Neuronal stem cell (in vitro differentiated cells): ENCODE results near the gene METRNL.

ENCODE experiments used
- DNase-seq: peaks from one replicate; pipeline ENCODE4 v3.0.0-alpha.2; 2013; ENCODE audit warnings: low spot score
- H2AFZ ChIP-seq: one replicate; pipeline ENCODE4 v1.6.1; 2013; ENCODE audit warnings: mild to moderate bottlenecking, low read length, inconsistent platforms
- H2AK5ac ChIP-seq: 2 replicates; pipeline ENCODE4 v1.6.1; 2013; ENCODE audit warnings: low read depth, mild to moderate bottlenecking, inconsistent platforms, low read length, moderate library complexity, mixed read lengths
- H2BK120ac ChIP-seq: 2 replicates; pipeline ENCODE4 v1.6.1; 2013; ENCODE audit warnings: low read depth, mild to moderate bottlenecking, inconsistent platforms, low read length, moderate library complexity, mixed read lengths
- H2BK12ac ChIP-seq: one replicate; pipeline ENCODE4 v1.6.1; 2013; ENCODE audit warnings: low read length, inconsistent platforms
- H2BK15ac ChIP-seq: 2 replicates; pipeline ENCODE4 v1.6.1; 2013; ENCODE audit warnings: mild to moderate bottlenecking, low read length, inconsistent platforms, mixed read lengths
- H2BK5ac ChIP-seq: one replicate; pipeline ENCODE4 v1.6.1; 2013; ENCODE audit warnings: inconsistent platforms, mild to moderate bottlenecking, low read length, moderate library complexity
- H3K14ac ChIP-seq: one replicate; pipeline ENCODE4 v1.6.1; 2013; ENCODE audit warnings: low read length, inconsistent platforms
- H3K18ac ChIP-seq: 2 replicates; pipeline ENCODE4 v1.6.1; 2013; ENCODE audit warnings: low read length, inconsistent platforms
- H3K23ac ChIP-seq: 2 replicates; pipeline ENCODE4 v1.6.1; 2013; ENCODE audit warnings: low read depth, mild to moderate bottlenecking, mixed read lengths, low read length, inconsistent platforms; ENCODE audit not compliant: poor library complexity
- H3K27ac ChIP-seq: replicated peaks from 3 replicates; pipeline ENCODE4 v1.5.1; 2013; ENCODE audit warnings: low read length, inconsistent platforms
- H3K27me3 ChIP-seq, 3 experiments: 2 replicates each; pipeline ENCODE4 v1.6.1; 2013; ENCODE audit warnings: low read length in 3 of 3, mild to moderate bottlenecking in 2 of 3, inconsistent platforms in 1 of 3, low read depth in 1 of 3, mixed read lengths in 1 of 3, moderate library complexity in 1 of 3; ENCODE audit not compliant: control insufficient read depth in 3 of 3, insufficient read depth in 3 of 3
- H3K36me3 ChIP-seq, 2 donors: replicated peaks in 1 of 2; 2 replicates each; pipeline ENCODE4 v1.6.1; 2013; ENCODE audit warnings: low read length in 2 of 2; ENCODE audit not compliant: control insufficient read depth in 2 of 2, insufficient read depth in 2 of 2
- H3K4ac ChIP-seq: 2 replicates; pipeline ENCODE4 v1.6.1; 2013; ENCODE audit warnings: inconsistent platforms, mild to moderate bottlenecking, low read length, moderate library complexity
- H3K4me1 ChIP-seq, 2 donors: 1 replicate in 1 of 2; 2 replicates in 1 of 2; pipeline ENCODE4 v1.6.1; 2013; ENCODE audit warnings: low read length in 2 of 2, low read depth in 1 of 2; ENCODE audit not compliant: control insufficient read depth in 2 of 2, insufficient read depth in 1 of 2
- H3K4me2 ChIP-seq: one replicate; pipeline ENCODE4 v1.6.1; 2013; ENCODE audit warnings: mild to moderate bottlenecking, low read length, inconsistent platforms; ENCODE audit not compliant: insufficient read depth, poor library complexity, severe bottlenecking
- H3K4me3 ChIP-seq, 2 donors: 2 replicates each; pipeline ENCODE4 v1.5.1; 2013; ENCODE audit warnings: low read length in 2 of 2, mild to moderate bottlenecking in 2 of 2, inconsistent platforms in 1 of 2, moderate library complexity in 1 of 2
- H3K79me1 ChIP-seq: one replicate; pipeline ENCODE4 v1.6.1; 2013; ENCODE audit warnings: low read depth, mild to moderate bottlenecking, inconsistent platforms, low read length, moderate library complexity
- H3K9ac ChIP-seq: one replicate; pipeline ENCODE4 v1.6.1; 2013; ENCODE audit warnings: mild to moderate bottlenecking, low read depth, low read length, inconsistent platforms; ENCODE audit not compliant: poor library complexity
- H3K9me3 ChIP-seq, 2 donors: replicated peaks in 1 of 2; 2 replicates each; pipeline versions ENCODE3 to v1.6.1; 2013; ENCODE audit warnings: low read length in 2 of 2, mild to moderate bottlenecking in 2 of 2, inconsistent platforms in 1 of 2, low read depth in 1 of 2, mixed read lengths in 1 of 2, moderate library complexity in 1 of 2; ENCODE audit not compliant: control insufficient read depth in 2 of 2, insufficient read depth in 1 of 2
- H4K8ac ChIP-seq: one replicate; pipeline ENCODE4 v1.6.1; 2013; ENCODE audit warnings: low read depth, mild to moderate bottlenecking, inconsistent platforms, low read length, moderate library complexity
- H4K91ac ChIP-seq: one replicate; pipeline ENCODE4 v1.6.1; 2013; ENCODE audit warnings: low read length, low read depth, mild to moderate bottlenecking, inconsistent platforms; ENCODE audit not compliant: poor library complexity
- WGBS, 2 donors: extraction: QIAGEN DNeasy Blood & Tissue Kit; methylation state at CpG; one replicate each; pipeline ENCODE4 v1.1.7; 2013; ENCODE audit warnings: missing lambda C conversion rate in 2 of 2, mixed read lengths in 1 of 2; ENCODE audit not compliant: insufficient read length in 2 of 2, insufficient replicate concordance in 1 of 2; ENCODE audit errors: extremely low coverage in 2 of 2; 5-methylcytosine and 5-hydroxymethylcytosine counted together

The METRNL gene

GRCh38 chr17:83056583-83057396, 22.6 kb upstream of the METRNL start:
- no CpG with 5 or more reads among the region's 30 CpGs for WGBS, 2 donors
- no peaks in the 10 kb centered on the region for H3K36me3 ChIP-seq

GRCh38 chr17:83057397-83057761, 22.0 kb upstream of the METRNL start:
- WGBS, 2 donors = no CpG with 5 or more reads among the region's 14 CpGs
- Histone ChIP-seq H3K79me1 (peaks cover 4% of the 10 kb centered on the region), H3K4ac (no peak overlapping the region), H2BK12ac (peak overlapping the region; percentile 22), H3K18ac (no peak overlapping the region), H2AFZ (no peak overlapping the region), H2BK5ac (no peak overlapping the region), H3K23ac (peak overlapping the region; percentile 55), H4K91ac (no peak overlapping the region), H3K4me3 (no peak overlapping the region), H3K14ac (no peak overlapping the region), H4K8ac (no peak overlapping the region), H3K4me2 (no peak overlapping the region), H2AK5ac (peak overlapping the region; percentile 1), H3K36me3 (no peaks in the 10 kb centered on the region), H3K27ac (no peak overlapping the region), H3K4me1 (peaks cover 0 to 3% of the 10 kb centered on the region in 2 donors), H3K9ac (no peak overlapping the region), H3K27me3 (peaks cover 0 to 4% (median 0%) of the 10 kb centered on the region in 3 experiments), H3K9me3 (no peaks in the 10 kb centered on the region), H2BK120ac (peak overlapping the region; percentile 87), H2BK15ac (no peak overlapping the region)
- DNase-seq = no peak

More at GRCh38 chr17:83056583-83057396, 22.6 kb upstream of the METRNL start:
- Histone ChIP-seq H3K9ac (no peak overlapping the region), H3K79me1 (peaks cover 5% of the 10 kb centered on the region), H3K4me3 (no peak overlapping the region), H3K23ac (peak overlapping the region; percentile 55), H2BK5ac (no peak overlapping the region), H3K9me3 (no peaks in the 10 kb centered on the region), H3K4ac (no peak overlapping the region), H4K8ac (no peak overlapping the region), H2BK15ac (peak overlapping the region; percentile 26), H2AFZ (no peak overlapping the region), H3K4me2 (no peak overlapping the region), H2BK120ac (peak overlapping the region; percentile 87), H3K14ac (peak overlapping the region; percentile 56), H2BK12ac (peak overlapping the region; percentile 22), H3K27ac (no peak overlapping the region), H3K4me1 (peaks cover 0 to 7% of the 10 kb centered on the region in 2 donors), H4K91ac (no peak overlapping the region), H3K18ac (peak overlapping the region; percentile 48), H3K27me3 (peaks cover 0 to 3% (median 0%) of the 10 kb centered on the region in 3 experiments), H2AK5ac (no peak overlapping the region)
- DNase-seq = no peak

DNA sequence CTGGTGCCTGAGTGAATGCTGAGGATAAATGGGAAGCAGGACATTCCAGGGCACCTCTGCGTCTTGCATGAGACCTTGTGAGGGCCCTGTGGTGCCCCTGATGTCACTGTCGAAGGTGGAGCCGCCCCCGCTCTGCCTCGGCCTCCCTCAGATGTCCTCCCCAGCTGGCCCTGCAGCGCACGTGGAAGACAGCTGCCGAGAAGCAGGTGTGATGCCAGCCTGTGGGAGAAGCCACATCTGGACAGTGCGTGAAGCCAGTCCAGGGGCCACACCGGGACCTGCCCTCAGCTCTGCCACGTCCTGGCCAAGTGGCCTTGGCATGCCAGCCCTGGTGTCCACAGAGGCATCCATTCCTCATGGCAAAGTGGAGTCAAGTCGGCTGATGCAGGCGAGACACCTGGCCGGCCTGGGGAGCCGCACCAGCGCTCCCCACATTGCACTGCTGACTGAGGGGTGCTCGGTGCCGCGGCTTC, 21.6 kb upstream of the METRNL start:
- Histone ChIP-seq H3K4me3 (peak overlapping the region in 1 of 2 donors; percentile 57), H3K9ac (no peak overlapping the region), H3K4me2 (no peak overlapping the region)

DNA sequence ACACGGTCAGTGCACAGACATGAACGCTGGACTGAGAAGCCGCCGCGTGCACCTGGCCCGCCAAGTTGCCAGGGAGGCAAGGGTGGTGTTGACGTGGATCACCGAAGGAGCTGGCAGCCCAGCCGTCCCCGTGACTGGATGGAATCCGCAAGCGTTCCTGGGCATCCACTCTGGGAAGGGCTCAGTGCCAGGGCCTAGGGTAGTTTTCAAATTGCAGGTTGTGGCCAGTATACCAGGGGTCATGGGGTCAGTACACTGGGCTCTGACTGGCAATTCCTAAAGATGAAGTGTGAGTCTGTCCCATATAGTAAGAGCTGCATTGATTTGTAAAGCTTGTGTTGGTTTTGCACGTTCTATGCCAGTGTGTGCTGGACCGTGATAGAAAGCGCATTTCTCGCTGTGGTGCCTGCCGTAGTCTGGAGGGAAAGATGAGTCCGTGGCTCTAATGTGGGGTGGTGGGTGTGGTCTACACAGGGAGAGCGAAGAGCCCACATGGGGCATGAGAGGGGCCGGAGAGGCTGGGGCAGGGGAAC, 21.1 kb upstream of the METRNL start:
- no peaks in the 10 kb centered on the region for H3K9me3 ChIP-seq
- H4K8ac ChIP-seq = no peak overlapping the region
- H2BK15ac ChIP-seq = peak overlapping the region; percentile 21
- H3K4me3 ChIP-seq = no peak overlapping the region
- peaks cover 4% of the 10 kb centered on the region for H3K79me1 ChIP-seq
- DNase-seq = no peak
- H2AK5ac ChIP-seq = peak overlapping the region; percentile 83
- no peak overlapping the region for H3K4ac ChIP-seq
- no peak overlapping the region for H3K4me2 ChIP-seq
- H2AFZ ChIP-seq = no peak overlapping the region
- peaks cover 0 to 8% (median 0%) of the 10 kb centered on the region in 3 experiments for H3K27me3 ChIP-seq
- H2BK12ac ChIP-seq = no peak overlapping the region
- WGBS, 2 donors = no CpG with 5 or more reads among the region's 20 CpGs
- H3K23ac ChIP-seq = no peak overlapping the region
- H2BK5ac ChIP-seq = no peak overlapping the region
- H3K4me1 ChIP-seq = peaks cover 0 to 2% of the 10 kb centered on the region in 2 donors
- H3K18ac ChIP-seq = peak overlapping the region; percentile 57
- H3K9ac ChIP-seq = no peak overlapping the region
- H3K36me3 ChIP-seq = no peaks in the 10 kb centered on the region
- H2BK120ac ChIP-seq = no peak overlapping the region
- H3K27ac ChIP-seq = no peak overlapping the region
- H3K14ac ChIP-seq = peak overlapping the region; percentile 79
- no peak overlapping the region for H4K91ac ChIP-seq

More for the DNA sequence above, 21.6 kb upstream of the METRNL start:
- Histone ChIP-seq H2AFZ (no peak overlapping the region), H3K27me3 (peaks cover 0 to 6% (median 0%) of the 10 kb centered on the region in 3 experiments), H2BK15ac (peak overlapping the region; percentile 21), H3K9me3 (no peaks in the 10 kb centered on the region), H3K14ac (no peak overlapping the region), H3K4me1 (peaks cover 0 to 3% of the 10 kb centered on the region in 2 donors), H2AK5ac (peak overlapping the region; percentile 83), H3K4ac (no peak overlapping the region), H3K27ac (no peak overlapping the region), H4K91ac (no peak overlapping the region), H3K18ac (peak overlapping the region; percentile 38), H3K79me1 (peaks cover 4% of the 10 kb centered on the region), H4K8ac (no peak overlapping the region), H3K23ac (no peak overlapping the region), H3K36me3 (no peaks in the 10 kb centered on the region), H2BK120ac (no peak overlapping the region), H2BK12ac (no peak overlapping the region), H2BK5ac (no peak overlapping the region)
- no CpG with 5 or more reads among the region's 19 CpGs for WGBS, 2 donors
- no peak for DNase-seq
